Activated B cell treated with CpG ODN at 0.5 μM for 24 hours (primary cell): ENCODE data around the gene PTGR1. TPM values are rescaled to one million over a fixed set of nuclear protein-coding genes. Genes with fewer than 3 reads are reported as not detected.
"Not testable (repeated sequence)": the region's sequence is repeated elsewhere in the genome, so short reads cannot be mapped to it uniquely, and the experiment has no call there.

Experiments
- ATAC-seq: fragments of 200-7000 bp; cut with Tn5 transposase; one replicate; pipeline ENCODE4 v1.10.0; 2021; ENCODE audit warnings: low read depth, mild to moderate bottlenecking, moderate library complexity
- CTCF ChIA-PET: fragments of 350-600 bp; sonication (Branson Sonifier 250); formaldehyde crosslinking; loops from one replicate; lab custom pipeline; 2021; ENCODE audit warnings: antibody characterized with exemption; lab: Charles Lee
- POLR2A ChIA-PET: fragments of 350-600 bp; sonication (Branson Sonifier 250); formaldehyde crosslinking; loops from one replicate; lab custom pipeline; 2021; ENCODE audit warnings: antibody characterized with exemption; lab: Charles Lee
- DNase-seq: peaks from one replicate; pipeline ENCODE4 v3.0.0; 2022
- H3K27ac Mint-ChIP-seq: one replicate; pipeline ENCODE4 v1.8.0; 2020; ENCODE audit warnings: mixed read lengths
- H3K27me3 Mint-ChIP-seq: one replicate; pipeline ENCODE4 v1.8.0; 2021; ENCODE audit warnings: mixed read lengths
- H3K36me3 Mint-ChIP-seq: one replicate; pipeline ENCODE4 v1.8.0; 2021; ENCODE audit warnings: low read depth, mixed read lengths
- H3K4me1 Mint-ChIP-seq: one replicate; pipeline ENCODE4 v1.8.0; 2021; ENCODE audit warnings: mixed read lengths
- H3K4me3 Mint-ChIP-seq: one replicate; pipeline ENCODE4 v1.8.0; 2020; ENCODE audit warnings: mild to moderate bottlenecking, mixed read lengths
- H3K9me3 Mint-ChIP-seq: one replicate; pipeline ENCODE4 v1.8.0; 2020; ENCODE audit warnings: mixed read lengths
- intact Hi-C: fragments of 100-400 bp; cut with micrococcal nuclease; formaldehyde crosslinking; loops from one replicate; pipeline ENCODE4 v1.15.1; 2024
- total RNA-seq: library from RNA; stranded (reverse); gene quantifications from 2 replicates; pipeline ENCODE4 v1.2.3, GENCODE V29; 2022
- TF ChIP-seq, protein P1 (sequence below): fragments of 200-600 bp; IDR thresholded peaks from one replicate; pipeline ENCODE4 v1.8.0; 2022; ENCODE audit warnings: antibody characterized with exemption, mild to moderate bottlenecking

Gene PTGR1
- total RNA-seq, 1 donor from 2014 or later = 0.35 TPM

DNA sequence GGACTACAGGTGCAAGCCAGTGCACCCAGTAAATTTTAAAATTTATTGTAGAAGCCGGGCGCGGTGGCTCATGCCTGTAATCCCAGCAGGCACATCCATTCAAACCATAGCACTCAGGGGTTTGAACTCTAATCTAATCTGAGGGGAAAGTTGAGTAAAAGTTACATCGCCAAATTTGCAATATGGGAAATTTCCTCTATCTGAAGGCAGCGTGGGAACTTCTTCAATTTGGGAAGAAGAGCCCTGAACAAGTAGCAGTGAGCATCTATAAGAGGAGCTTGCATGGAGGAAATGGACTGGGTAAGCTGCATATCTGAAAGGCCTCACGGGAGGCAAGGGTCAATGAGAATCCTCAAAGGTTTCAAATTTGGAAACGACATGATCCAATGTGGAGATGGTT lies 29.0 kb upstream of the PTGR1 start:
- Mint-ChIP-seq H3K36me3 (peaks cover 6% of the 10 kb centered on the region), H3K4me1 (peaks cover 23% of the 10 kb centered on the region), H3K27me3 (peaks cover under 1% of the 10 kb centered on the region), H3K4me3 (no peak overlapping the region), H3K27ac (no peak overlapping the region), H3K9me3 (no peaks in the 10 kb centered on the region)
- CTCF ChIA-PET = no interaction called here
- DNase-seq (no peak), ATAC-seq (no peak)
- intact Hi-C loops = no loop called here
- POLR2A ChIA-PET = no interaction called here
- TF ChIP-seq, protein P1, sequence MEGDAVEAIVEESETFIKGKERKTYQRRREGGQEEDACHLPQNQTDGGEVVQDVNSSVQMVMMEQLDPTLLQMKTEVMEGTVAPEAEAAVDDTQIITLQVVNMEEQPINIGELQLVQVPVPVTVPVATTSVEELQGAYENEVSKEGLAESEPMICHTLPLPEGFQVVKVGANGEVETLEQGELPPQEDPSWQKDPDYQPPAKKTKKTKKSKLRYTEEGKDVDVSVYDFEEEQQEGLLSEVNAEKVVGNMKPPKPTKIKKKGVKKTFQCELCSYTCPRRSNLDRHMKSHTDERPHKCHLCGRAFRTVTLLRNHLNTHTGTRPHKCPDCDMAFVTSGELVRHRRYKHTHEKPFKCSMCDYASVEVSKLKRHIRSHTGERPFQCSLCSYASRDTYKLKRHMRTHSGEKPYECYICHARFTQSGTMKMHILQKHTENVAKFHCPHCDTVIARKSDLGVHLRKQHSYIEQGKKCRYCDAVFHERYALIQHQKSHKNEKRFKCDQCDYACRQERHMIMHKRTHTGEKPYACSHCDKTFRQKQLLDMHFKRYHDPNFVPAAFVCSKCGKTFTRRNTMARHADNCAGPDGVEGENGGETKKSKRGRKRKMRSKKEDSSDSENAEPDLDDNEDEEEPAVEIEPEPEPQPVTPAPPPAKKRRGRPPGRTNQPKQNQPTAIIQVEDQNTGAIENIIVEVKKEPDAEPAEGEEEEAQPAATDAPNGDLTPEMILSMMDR = no peak

DNA sequence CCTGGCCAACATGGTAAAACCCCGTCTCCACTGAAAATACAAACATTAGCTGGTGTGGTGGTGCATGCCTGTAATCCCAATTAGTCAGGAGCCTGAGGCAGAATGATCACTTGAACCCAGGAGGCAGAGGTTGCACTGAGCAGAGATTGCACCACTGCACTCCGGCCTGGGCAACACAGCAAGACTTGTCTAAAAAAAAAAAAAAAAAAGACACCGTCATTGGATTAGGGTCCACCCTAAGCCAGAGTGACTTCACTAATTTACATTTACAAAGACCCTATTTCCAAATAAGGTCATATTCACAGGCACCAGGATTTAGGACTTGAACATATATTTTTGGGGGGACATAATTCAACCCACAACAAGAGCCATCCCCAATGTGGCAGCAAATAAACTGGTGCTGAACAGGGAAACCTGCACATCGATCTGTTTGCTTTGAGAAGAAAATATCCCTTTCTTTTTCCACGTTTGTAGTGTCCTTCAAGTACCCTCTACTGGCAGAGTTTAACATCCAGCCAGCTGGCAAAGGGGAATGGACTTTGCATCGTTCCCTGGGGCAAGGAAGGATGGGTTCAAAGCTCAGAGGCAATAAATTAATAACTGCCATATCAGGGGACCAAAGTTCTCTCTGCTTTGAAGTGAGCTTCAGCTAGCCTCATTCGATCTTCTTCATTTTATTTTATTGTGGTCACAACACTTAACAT lies 28.0 kb upstream of the PTGR1 start:
- H3K4me1 Mint-ChIP-seq = peaks cover 15% of the 10 kb centered on the region
- no peak overlapping the region for H3K4me3 Mint-ChIP-seq
- POLR2A ChIA-PET = no interaction called here
- TF ChIP-seq, protein P1 = no peak
- intact Hi-C loops = no loop called here
- DNase-seq (no peak), ATAC-seq (no peak)
- peaks cover 5% of the 10 kb centered on the region for H3K27me3 Mint-ChIP-seq
- no peaks in the 10 kb centered on the region for H3K9me3 Mint-ChIP-seq
- no peak overlapping the region for H3K27ac Mint-ChIP-seq
- H3K36me3 Mint-ChIP-seq = peaks cover 6% of the 10 kb centered on the region
- CTCF ChIA-PET = no interaction called here

DNA sequence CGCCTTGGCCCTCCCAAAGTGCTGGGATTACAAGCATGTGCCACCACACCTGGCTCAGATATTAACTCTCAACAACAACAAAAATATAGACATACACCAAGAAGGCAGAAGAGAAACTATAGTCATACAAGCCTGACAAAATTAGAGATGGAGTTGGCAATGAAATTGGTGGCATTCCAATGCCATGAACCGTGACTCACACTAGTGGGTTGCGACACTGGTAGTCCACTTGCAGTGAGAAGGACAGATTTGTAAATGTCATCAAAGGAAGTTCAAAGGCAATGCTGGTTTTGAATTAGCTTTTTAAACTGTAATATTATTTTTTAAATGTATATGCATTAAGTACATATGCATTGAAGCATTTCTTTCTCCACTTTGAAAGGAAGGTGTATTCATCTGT lies 23.2 kb upstream of the PTGR1 start:
- intact Hi-C loops = no loop called here
- no peak for ATAC-seq
- peaks cover 14% of the 10 kb centered on the region for H3K27me3 Mint-ChIP-seq
- TF ChIP-seq, protein P1 = no peak
- no peaks in the 10 kb centered on the region for H3K9me3 Mint-ChIP-seq
- no peaks in the 10 kb centered on the region for H3K4me1 Mint-ChIP-seq
- no peak overlapping the region for H3K27ac Mint-ChIP-seq
- ChIA-PET CTCF (interaction anchor here (0.9 kb wide), 1 partner anchor 24 kb away, joined by 3 read pairs; no protein-coding TSS in a partner anchor), POLR2A (no interaction called here)
- H3K4me3 Mint-ChIP-seq = no peak overlapping the region
- DNase-seq = no peak
- H3K36me3 Mint-ChIP-seq = no peaks in the 10 kb centered on the region

DNA sequence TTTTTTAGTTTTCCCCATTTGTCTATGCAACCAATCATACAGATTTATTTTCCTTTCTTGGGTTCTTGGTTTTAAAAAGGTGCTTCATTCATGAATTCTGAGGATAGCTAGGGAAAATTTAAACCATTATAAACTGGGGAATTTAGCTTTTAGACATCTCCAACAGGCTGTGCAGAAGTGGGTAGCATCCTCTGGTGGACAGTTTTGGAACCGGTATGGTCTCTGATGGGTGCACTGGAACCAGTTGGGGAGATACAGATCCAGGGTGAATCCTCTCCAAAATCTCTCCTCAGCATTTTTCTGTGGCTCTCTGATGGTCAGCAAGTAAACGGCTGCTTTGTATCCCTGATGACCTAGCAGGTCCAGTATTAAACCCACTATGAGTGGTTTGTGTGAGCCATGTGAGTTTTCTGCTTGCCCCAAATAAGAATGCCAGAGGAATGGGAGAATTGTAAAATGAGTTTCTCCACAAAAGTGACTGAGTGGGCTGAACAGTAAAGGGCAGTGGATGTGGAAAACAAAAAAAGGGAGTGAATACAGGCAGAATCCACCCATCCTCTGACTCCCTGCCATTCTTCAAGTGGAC lies 22.5 kb upstream of the PTGR1 start:
- Mint-ChIP-seq H3K36me3 (no peaks in the 10 kb centered on the region), H3K4me3 (no peak overlapping the region), H3K9me3 (no peaks in the 10 kb centered on the region), H3K27me3 (peaks cover 14% of the 10 kb centered on the region), H3K4me1 (no peaks in the 10 kb centered on the region), H3K27ac (no peak overlapping the region)
- TF ChIP-seq, protein P1 = no peak
- POLR2A ChIA-PET = interaction anchor here (1.0 kb wide), 1 partner anchor 9 kb away, joined by 3 read pairs; the partner anchor contains the start of gene DNAJC25
- intact Hi-C loops = no loop called here
- ATAC-seq = no peak
- CTCF ChIA-PET = interaction anchor here (0.6 to 1.0 kb wide), 3 partner anchors 10 to 221 kb away, joined by 3 to 4 read pairs (median 4); no protein-coding TSS in a partner anchor
- no peak for DNase-seq

DNA sequence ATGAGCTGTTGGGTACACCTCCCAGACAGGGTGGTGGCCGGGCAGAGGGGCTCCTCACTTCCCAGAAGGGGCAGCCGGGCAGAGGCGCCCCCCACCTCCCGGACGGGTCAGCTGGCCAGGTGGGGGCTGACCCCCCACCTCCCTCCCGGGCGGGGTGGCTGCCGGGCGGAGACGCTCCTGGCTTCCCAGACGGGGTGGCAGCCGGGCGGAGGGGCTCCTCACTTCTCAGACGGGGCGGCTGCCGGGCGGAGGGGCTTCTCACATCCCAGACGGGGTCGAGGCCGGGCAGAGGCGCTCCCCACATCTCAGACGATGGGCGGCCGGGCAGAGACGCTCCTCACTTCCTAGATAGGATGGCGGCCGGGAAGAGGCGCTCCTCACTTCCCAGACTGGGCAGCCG lies 17.9 kb upstream of the PTGR1 start:
- H3K36me3 Mint-ChIP-seq, H3K4me3 Mint-ChIP-seq, H3K9me3 Mint-ChIP-seq, POLR2A ChIA-PET, DNase-seq, intact Hi-C loops, H3K4me1 Mint-ChIP-seq, ATAC-seq, H3K27ac Mint-ChIP-seq, CTCF ChIA-PET: not testable (repeated sequence)
- peaks cover 25% of the 10 kb centered on the region for H3K27me3 Mint-ChIP-seq
